HL-60/S4 treated with phorbol 12-myristate 13-acetate at 8.2 ng/mL for 4 days and 3 days (cell line): ENCODE measurements around the gene RIPOR3.
"Not testable (repeated sequence)": the region's sequence is repeated elsewhere in the genome, so short reads cannot be mapped to it uniquely, and the experiment has no call there.

Experiments
- in situ Hi-C: fragments of 300-500 bp; cut with MboI; formaldehyde crosslinking; loops from 2 replicates; pipeline ENCODE4 v1.15.0; 2022; ENCODE audit warnings: low sequenced_read_pairs

The RIPOR3 gene

DNA sequence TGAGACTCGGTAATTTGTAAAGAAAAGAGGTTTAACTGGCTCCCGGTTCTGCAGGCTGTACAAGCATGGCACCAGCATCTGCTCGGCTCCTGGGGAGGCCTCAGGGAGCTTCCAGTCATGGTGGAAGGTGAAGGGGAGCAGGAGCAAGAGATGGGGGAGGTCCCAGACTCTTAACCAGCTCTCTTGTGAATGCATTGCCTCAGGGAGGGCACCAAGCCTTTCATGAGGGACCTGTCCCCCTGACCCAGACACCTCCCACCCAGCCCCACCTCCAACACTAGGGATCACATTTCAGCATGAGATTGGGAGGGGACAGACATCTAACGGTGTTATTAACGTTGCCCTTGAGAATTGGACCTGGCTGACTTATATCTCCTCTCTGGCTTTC is 112.6 kb downstream of the RIPOR3 start:
- in situ Hi-C loops, result loop anchor here (10.0 kb wide), 2 partner anchors 104 to 394 kb away; no protein-coding TSS in a partner anchor

DNA sequence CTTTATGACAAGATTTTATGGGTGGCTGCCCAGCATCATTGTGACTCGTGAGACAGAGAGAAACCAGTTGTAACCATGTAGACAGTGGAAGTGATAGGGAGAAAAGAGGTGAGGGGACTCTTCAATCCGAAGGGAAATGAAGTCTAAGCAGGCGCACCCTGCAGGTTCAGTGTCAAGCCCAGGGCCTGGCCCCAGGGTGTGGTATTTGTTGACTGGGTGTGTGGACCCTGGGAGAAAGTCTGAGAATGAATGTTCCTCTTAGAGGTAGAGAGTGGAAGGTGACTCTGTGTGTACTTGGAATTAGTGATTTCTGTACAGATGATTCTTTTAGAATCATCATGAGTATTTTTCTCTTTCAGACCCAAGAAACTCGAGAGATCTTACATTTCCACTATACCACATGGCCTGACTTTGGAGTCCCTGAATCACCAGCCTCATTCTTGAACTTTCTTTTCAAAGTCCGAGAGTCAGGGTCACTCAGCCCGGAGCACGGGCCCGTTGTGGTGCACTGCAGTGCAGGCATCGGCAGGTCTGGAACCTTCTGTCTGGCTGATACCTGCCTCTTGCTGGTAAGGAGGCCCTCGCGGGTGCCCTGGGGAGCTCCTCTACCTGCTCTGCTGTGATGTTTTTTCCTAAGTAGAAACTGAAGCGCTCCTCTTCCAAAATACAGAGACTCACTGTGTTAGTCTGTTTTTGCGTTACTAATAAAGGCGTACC is 113.1 kb downstream of the RIPOR3 start:
- in situ Hi-C loops, result loop anchor here (10.0 kb wide), 2 partner anchors 103 to 393 kb away; no protein-coding TSS in a partner anchor

DNA sequence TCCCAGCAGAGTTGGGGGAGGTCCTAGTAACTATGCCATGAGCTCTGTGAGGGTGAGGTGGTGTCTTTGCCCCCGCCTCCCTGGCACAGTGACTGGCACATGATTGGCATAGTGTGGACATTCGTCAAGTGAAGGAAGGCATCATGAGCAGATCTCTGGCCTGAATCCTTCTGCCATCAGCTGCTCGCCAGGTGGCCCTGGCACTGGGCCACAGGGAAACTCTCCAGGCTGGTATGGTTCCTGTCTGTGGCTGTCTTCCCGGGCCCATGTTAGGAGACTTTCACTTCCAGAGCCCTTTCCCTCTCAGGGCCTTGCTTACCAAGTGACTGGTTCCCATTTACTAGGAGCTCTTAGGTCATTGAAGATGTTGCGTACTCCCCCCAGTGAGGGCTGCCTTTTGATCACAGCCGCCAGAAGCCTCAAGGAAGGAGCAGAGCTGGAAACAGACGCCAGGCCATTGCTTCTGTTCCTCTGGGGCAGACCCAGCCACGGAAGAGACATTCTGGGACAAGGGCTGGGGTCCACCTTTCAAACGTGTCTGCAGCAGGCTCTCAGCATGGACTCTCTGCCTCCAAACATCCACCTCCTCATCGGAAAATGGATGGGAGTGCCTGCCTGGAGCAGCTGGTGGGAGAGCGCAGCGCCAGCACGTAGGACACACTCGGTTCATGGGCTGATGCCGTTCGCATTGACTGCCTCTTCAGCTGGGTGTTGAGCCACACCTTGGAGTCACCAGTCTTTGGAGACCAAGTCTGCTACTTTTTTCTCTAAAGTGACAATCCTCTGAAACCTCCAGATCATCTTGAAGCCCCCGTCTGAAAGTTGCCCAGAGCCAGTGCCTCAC is 113.9 kb downstream of the RIPOR3 start:
- in situ Hi-C loops, result loop anchor here (10.0 kb wide), 2 partner anchors 103 to 393 kb away; no protein-coding TSS in a partner anchor

DNA sequence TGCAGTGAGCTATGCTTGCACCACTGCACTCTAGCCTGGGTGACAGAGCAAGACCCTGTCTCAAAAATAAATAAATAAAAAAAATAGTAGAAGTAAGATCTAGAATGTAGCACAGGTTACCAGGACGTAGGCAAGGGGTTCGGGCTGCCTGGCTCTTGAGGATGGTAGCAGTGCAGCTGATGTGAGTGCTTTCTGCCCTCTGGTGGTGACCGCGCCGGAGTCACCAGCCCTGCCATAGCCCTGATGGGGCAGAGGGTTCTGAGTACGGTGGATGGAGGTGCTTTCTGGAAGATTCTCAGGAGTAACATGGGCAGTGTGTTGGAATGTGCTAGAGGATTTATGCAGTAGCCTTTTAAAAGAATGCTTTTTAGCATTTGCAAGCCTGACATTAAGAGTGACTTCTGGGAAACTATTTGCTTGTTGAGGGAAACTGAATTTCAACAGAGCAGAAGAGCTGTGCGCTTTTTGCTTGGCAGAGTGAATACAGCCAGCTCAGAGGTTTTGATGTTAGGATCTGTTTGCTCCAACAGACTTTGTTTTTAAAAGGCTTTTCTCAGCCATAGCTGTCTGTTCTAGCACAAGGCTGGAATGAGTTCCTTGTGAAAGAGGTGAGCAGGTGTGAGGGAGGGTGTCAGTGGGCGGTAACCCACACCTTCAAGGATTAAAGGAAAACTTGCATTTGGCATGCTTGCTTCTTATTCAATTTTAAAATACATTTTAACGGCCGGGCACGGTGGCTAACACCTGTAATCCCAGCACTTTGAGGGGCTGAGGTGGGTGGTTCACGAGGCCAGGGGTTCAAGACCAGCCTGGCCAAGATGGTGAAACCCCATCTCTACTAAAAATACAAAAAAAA is 115.2 kb downstream of the RIPOR3 start:
- in situ Hi-C loops, result loop anchor here (10.0 kb wide), 2 partner anchors 101 to 391 kb away; no protein-coding TSS in a partner anchor

DNA sequence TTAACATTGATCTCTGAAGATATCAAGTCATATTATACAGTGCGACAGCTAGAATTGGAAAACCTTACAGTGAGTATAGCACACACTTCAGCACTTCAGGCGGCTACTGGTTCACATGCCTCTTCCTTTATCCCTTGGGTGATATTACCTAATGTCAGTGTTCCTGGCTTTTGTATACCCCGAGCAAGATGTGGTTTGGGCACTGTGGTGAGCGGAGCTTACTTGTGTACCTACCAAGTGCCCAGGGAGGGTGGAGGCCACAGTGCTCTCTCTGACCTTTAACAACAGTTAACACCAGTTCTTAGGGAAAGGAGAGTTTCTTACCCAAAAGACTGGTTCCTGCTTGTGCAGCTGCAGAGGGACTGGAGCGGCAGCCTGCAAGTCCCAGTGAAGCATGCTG is 116.8 kb downstream of the RIPOR3 start:
- in situ Hi-C loops, result loop anchor here (10.0 kb wide), 2 partner anchors 100 to 390 kb away; no protein-coding TSS in a partner anchor

DNA sequence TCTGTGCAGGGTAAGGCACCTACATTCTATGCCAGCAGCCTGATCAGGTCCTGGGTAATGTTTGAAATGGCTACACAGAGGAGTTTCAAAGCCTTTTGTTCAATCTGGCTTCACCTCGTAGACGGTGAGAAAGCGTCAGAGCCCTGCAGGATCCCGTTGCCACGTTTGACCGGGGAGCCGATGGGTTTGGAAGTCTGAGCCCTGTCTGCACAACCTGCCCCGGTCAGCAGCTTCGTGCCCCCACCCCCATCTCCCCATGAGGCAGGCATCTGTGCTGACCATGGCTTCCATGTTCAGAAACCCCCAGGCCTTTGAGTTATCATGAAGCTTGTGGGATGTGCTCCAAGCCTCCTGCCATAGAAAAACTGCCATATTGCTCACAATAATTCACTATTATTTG is 117.2 kb downstream of the RIPOR3 start:
- in situ Hi-C loops, result loop anchor here (10.0 kb wide), 2 partner anchors 99 to 389 kb away; no protein-coding TSS in a partner anchor

DNA sequence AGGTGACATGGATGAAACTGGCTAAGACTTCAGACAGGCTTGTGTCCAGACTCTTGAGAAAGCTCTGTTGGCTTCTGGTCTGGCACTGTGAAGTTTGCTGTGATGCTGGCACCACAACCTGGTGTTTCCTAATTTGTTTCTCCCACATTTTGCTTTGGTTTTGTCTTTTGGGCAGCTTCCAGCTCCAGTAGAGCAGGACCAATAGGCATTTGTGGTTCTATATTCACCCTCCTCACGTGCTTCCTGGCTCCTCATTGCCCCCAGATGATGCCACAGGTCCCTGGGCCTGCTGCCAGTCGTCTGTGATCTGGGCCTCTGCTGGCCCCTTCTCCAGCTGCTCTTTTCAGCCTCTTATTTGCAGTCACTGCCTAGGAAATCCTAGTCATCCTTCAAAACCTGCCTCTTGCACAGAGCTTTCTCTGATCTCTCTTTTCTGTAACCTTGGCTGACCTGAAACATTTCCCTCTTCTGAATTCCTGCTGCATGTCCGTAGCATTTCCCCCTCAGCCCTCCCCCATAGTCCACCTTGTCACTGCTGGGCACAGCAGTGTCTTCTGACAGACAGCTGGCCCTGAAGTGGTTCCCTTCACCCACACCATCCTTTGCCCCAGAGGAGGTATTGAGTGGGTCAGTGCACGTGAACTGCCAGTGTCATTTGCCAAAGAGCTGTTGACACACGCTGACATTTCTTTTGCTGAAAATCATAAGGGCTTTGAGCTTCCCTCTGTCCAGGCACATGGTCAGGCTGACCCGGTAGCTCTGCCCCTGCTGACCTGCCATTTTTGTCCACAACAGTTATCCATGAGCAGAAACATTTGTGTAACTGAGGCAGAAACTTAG is 118.2 kb downstream of the RIPOR3 start:
- in situ Hi-C loops, result loop anchor here (10.0 kb wide), 2 partner anchors 98 to 388 kb away; no protein-coding TSS in a partner anchor

DNA sequence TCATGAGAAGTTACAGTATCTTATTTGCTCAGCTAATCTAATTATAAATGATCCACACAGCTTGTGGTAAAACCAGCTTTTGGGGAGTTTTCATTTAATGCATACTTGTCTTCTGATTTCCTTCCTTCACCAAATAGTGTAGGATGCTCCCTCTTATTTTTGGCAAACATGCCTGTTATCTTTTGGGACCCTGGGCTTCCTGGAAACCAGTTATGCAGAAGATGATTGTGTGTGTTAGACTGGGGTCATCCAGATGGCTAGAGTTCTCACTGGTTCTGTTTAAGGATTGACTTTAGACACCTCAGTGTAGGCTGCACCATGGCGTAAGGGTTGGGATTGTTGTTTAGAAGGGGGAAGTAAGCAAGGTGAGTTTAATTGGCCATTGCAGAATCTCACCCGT is 119.9 kb downstream of the RIPOR3 start:
- in situ Hi-C loops, result loop anchor here (10.0 kb wide), 2 partner anchors 97 to 387 kb away; no protein-coding TSS in a partner anchor

DNA sequence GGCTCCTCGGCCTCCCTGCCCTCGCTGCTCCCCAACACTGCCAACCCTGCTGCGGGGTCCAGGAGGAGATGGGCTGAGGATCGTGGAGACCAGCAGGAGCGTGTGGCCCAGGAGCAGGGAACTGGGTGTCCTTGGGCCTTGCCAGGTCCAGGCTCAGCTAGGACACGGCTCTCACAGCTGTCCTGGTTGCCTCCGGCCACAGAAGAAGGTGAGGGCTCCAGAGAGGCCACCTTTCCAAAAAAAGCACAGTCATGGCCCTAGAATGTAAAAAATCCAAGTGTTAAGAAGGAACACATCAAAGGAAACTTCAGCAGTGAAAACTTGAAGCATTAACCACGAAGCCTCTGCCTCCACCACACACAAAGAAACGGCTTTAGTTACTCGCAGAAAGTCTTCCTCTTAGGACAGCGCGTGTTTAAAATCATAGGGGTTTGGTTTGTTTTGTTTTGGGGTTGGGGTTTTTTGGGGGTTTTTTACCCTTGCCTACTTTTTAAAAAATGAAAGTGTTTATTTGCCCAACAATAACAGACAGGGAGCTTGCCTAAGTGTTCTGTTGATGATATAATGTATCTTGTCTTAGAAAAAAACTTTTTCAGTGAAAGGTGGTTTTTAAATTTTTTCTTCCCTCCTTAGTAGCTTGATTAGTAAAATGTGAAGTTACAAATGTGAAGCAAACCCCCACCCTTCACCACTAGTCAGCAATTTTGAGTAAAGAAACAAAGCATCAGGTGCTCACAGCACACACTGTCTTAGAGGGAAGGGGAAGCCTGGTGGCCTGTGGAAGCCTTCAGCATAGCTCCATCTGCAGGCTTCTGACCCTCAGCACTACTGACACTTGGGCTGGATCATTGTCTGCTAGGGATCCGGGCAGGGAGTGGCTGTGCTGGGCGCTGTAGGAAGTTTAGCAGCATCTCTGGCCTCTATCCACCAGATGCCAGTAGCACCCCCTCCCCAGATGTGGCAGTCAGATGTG is 121.2 kb downstream of the RIPOR3 start:
- in situ Hi-C loops, result loop anchor here (10.0 kb wide), 2 partner anchors 95 to 385 kb away; no protein-coding TSS in a partner anchor

DNA sequence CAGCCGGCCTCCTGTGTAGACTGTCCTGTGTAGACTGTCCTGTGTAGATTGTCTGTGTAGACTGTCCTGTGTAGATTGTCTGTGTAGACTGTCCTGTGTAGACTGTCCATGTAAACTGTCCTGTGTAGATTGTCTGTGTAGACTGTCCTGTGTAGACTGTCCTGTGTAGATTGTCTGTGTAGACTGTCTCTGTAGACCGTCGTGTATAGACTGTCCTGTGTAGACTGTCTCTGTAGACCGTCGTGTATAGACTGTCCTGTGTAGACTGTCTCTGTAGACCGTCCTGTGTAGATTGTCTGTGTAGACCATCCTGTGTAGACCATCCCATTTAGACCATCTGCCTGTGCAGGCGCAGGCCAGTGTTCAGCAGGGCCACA is 121.9 kb downstream of the RIPOR3 start:
- in situ Hi-C loops, result not testable (repeated sequence)

DNA sequence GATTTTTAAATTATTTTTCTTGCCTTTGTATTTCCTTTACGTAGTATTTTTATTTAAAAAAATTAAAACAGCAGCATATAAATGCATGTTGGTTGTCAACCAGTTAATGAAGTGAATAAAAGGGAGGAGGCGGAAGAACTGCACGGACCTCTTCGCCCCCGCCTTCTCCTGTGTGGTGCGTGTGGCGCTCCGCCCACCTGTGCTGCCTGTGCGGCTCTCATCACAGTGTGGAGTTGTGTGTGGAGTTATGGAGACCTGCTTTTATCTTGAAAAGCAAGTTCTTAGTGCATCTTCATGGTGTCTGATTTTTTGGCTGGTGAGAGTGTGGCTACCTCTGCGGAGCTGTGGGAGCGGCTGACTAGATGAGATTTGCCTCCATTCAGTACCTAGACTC is 122.8 kb downstream of the RIPOR3 start:
- in situ Hi-C loops, result no loop called here

DNA sequence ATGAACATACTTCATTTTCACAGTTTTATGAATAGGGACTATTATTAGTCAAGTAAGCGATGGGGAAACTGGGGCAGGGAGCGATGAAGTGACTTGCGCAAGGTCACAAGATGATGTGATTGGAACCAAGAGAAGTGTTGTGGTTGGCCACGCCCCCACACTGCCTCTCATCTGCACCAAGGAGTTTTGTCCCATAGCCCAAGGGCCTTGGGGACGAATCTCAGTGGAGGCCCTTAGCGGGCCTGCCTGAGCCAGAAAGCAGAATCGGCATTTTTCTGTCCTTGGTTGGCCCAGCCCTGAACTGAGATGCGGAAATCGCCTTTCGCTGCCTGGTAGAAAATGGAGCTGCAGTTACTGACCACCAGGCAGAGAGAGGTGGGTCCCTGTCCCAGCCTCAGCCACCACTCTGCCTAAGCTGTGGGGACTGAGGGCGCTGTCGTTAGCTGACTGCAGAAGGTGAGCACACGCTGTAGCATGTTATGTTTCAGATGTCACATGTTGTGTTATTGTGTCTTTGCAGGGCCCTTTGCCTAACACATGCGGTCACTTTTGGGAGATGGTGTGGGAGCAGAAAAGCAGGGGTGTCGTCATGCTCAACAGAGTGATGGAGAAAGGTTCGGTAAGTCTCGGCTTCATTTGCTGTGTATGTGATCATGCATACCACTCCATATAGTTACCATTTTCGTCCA is 123.3 kb downstream of the RIPOR3 start:
- in situ Hi-C loops, result no loop called here

DNA sequence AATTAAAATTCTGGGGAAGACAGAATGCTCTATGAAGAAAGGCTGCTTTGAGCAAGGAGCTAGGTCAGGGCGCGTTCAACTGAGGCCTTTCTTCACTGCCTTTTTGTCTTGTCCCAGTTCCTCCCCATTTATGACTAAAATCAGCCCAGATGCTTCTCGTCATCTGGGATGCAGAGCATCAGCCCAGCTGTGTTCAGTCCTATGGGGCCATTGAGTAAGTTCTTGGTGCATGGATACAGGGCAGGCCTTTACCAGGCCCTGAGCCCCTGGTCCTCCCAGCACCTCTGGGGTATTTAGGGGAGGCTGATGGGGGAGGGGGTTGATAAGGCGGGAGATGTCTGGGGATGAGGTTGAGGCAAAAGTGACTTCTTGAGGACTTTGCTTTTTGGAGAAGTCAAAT is 125.5 kb downstream of the RIPOR3 start:
- in situ Hi-C loops, result no loop called here

DNA sequence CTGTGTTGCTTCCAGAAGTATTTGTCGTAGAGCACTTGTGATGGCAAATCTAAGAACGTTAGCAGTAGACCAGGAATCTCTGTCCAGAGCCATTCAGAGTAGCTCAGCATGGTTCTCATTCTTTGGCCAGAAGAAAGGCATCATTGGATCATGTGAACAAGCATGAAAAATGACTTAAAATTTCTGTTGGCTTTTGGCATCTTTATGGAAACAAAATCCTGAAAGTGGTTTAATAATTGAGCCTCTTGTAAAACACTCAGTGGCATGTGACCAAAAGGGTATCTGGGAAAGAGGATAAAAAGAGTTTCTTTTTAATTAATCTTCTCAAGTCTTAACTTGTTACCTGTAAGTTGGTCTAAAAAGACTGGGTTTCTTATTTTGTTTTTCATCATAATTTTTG is 126.0 kb downstream of the RIPOR3 start:
- in situ Hi-C loops, result no loop called here

DNA sequence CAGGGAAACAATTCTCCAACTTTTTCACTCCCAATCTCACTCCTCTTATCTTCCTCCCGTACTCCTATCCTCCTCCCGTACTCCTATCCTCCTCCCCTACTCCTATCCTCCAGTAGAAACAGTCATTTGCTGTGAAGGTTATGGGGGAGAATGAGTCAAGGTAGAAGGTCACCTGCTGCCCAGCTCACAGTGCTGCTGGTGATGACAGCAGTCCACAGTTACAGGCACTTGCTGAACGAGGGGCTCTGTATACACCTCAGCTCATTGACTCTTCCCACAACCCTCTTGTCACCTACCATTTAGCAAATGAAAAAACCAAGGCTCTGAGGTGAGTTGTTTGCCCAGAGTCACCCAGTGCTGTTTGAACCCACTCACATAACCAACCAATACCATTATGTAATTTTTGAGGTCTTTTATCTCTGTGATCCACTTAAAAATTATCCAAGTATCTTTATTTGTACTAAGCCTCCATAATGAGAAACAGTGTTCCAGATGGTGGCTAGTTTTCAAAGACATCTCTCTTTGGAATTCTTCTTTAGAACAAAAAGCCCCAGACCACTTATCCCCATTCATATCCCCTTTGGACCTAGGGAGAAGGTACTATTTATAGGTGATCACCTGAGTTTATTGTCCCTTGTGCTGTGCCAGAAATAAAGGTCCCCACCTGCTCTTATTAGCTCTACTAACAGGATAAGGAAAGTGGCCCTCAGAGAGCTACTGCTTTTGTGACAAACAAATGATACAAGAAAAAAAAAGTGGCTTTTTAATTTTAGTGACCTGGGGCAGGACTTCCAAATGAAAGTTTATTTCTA is 128.0 kb downstream of the RIPOR3 start:
- in situ Hi-C loops, result no loop called here

DNA sequence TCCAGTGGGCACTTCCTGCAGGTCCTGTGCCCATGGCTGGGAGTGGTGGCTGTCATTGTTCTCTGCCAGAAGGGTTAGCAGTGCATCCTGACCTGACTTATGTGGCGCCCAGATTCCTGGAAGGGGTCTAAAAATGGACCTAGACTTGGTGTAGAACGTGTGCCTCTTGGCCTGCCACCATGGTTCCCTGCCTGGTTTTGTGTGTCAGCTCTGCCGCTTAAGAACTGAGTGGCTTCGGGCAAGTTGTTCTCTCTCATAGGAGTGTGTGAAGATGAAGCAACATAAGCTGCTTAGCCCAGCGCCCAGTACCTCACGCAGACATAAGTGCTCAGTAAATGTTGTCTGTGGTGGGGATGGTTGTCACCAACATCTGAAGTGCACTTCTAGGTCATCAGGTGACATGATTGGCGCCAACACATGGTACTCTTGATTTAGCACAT is 129.1 kb downstream of the RIPOR3 start:
- in situ Hi-C loops, result no loop called here

DNA sequence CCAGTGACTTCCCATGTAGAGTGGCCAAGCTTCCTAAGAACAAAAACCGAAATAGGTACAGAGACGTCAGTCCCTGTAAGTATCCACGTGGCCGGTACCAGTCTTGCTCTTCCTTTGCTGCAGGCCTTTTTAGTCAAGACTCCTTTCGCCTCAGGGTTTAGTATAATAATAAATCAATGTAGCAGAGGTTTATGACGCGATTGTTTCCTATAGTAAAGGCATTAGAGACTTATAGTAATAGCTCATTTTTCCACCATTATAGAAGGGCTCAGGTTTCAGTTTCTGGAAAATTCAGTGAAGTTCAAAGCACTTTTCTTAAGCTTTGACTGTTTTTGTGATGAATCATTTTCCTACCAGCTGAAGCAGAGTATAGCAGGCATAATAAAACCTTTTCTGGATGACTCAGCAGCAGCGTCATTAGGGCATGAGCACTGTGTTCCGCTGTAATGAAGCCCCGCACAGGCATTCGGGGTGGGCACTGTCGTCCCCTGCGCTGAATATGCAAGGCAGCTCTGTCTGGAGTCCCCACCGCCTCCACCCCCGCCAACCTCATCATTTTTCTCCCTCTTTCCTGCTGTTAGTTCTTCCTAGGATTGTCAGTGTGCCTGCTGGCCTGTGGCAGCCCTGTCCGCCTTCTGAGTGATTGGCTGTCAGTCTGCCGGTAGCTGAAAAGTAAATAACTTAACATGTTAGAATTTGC is 129.8 kb downstream of the RIPOR3 start:
- in situ Hi-C loops, result no loop called here
